ENCODE data around the gene TBCCD1. TPM values are rescaled to one million over a fixed set of nuclear protein-coding genes. Genes with fewer than 3 reads are reported as not detected.

Gene TBCCD1
- polyA plus RNA-seq, 1 donor (not counting 4 experiments of a cell fraction or from before 2014, with no cell fraction given), result 15.8 TPM

GRCh38 chr3:186580785-186581184, 13.6 kb upstream of the TBCCD1 start:
- no peak for FAIRE-seq
- dilution Hi-C loops (cut with MboI; ENCODE audit: extremely low pct_ligation_motif_present, low sequenced_read_pairs), result no loop called here

GRCh38 chr3:186577521-186577920, 10.4 kb upstream of the TBCCD1 start:
- Histone ChIP-seq H3K36me3 (ENCODE audit: control insufficient read depth in 2 of 2, extremely low read depth in 1 of 2, insufficient read depth in 2 of 2, low read length in 2 of 2) (peaks cover 15 to 41% of the 10 kb centered on the region in 2 experiments), H3K4me2 (ENCODE audit: control insufficient read depth, extremely low read depth, insufficient read depth, low read depth, low read length) (no peak overlapping the region), H3K27ac (ENCODE audit: control insufficient read depth, insufficient read depth, low read length) (no peak overlapping the region), H3K9ac (ENCODE audit: control insufficient read depth, extremely low read depth, insufficient read depth, low read length) (no peak overlapping the region), H4K20me1 (ENCODE audit: control insufficient read depth, extremely low read depth, insufficient read depth, low read length) (no peaks in the 10 kb centered on the region), H3K27me3 (ENCODE audit: control insufficient read depth, extremely low read depth, insufficient read depth, low read length) (no peaks in the 10 kb centered on the region), H3K79me2 (ENCODE audit: control insufficient read depth, insufficient read depth, low read length) (peaks cover 22% of the 10 kb centered on the region), H2AFZ (ENCODE audit: control insufficient read depth, low read length) (no peak overlapping the region), H3K9me1 (ENCODE audit: control insufficient read depth, extremely low read depth, insufficient read depth, low read length) (no peaks in the 10 kb centered on the region), H3K4me1 (ENCODE audit: control insufficient read depth, extremely low read depth, insufficient read depth, low read length) (no peaks in the 10 kb centered on the region), H3K4me3 (ENCODE audit: control insufficient read depth in 2 of 3, extremely low read depth in 1 of 3, insufficient read depth in 2 of 3, low read depth in 1 of 3, low read length in 3 of 3) (no peak overlapping the region), H3K9me3 (ENCODE audit: control insufficient read depth, low read depth, low read length) (no peaks in the 10 kb centered on the region)
- no peak for DNase-seq (ENCODE audit: low read depth, low spot score)
- TF ChIP-seq CTCF (optimal IDR thresholded peaks at IDR 0.05 in 1 of 3, IDR thresholded peaks at IDR 0.05 in 1 of 3, conservative IDR thresholded peaks at IDR 0.05 in 1 of 3; ENCODE audit: extremely low read depth in 1 of 3, insufficient read depth in 2 of 3, low read length in 3 of 3) (no peak), EZH2 (IDR thresholded peaks at IDR 0.05; ENCODE audit: low read length) (no peak)
- FAIRE-seq, result no peak
- dilution Hi-C loops (cut with MboI; ENCODE audit: extremely low pct_ligation_motif_present, low sequenced_read_pairs), result no loop called here

More at GRCh38 chr3:186580785-186581184, 13.6 kb upstream of the TBCCD1 start:
- H3K79me2 ChIP-seq (ENCODE audit: control insufficient read depth, insufficient read depth, low read length), result peaks cover 5% of the 10 kb centered on the region
- TF ChIP-seq EZH2 (IDR thresholded peaks at IDR 0.05; ENCODE audit: low read length), result no peak
- no peak for TF ChIP-seq CTCF (optimal IDR thresholded peaks at IDR 0.05 in 1 of 3, IDR thresholded peaks at IDR 0.05 in 1 of 3, conservative IDR thresholded peaks at IDR 0.05 in 1 of 3; ENCODE audit: extremely low read depth in 1 of 3, insufficient read depth in 2 of 3, low read length in 3 of 3)
- no peak overlapping the region for H2AFZ ChIP-seq (ENCODE audit: control insufficient read depth, low read length)
- no peak overlapping the region for H3K4me3 ChIP-seq (ENCODE audit: control insufficient read depth in 2 of 3, extremely low read depth in 1 of 3, insufficient read depth in 2 of 3, low read depth in 1 of 3, low read length in 3 of 3)
- no peaks in the 10 kb centered on the region for H3K27me3 ChIP-seq (ENCODE audit: control insufficient read depth, extremely low read depth, insufficient read depth, low read length)
- no peaks in the 10 kb centered on the region for H4K20me1 ChIP-seq (ENCODE audit: control insufficient read depth, extremely low read depth, insufficient read depth, low read length)
- no peaks in the 10 kb centered on the region for H3K4me1 ChIP-seq (ENCODE audit: control insufficient read depth, extremely low read depth, insufficient read depth, low read length)
- no peak overlapping the region for H3K9ac ChIP-seq (ENCODE audit: control insufficient read depth, extremely low read depth, insufficient read depth, low read length)
- no peaks in the 10 kb centered on the region for H3K9me3 ChIP-seq (ENCODE audit: control insufficient read depth, low read depth, low read length)
- no peak for DNase-seq (ENCODE audit: low read depth, low spot score)
- H3K36me3 ChIP-seq (ENCODE audit: control insufficient read depth in 2 of 2, extremely low read depth in 1 of 2, insufficient read depth in 2 of 2, low read length in 2 of 2), result peaks cover 27 to 49% of the 10 kb centered on the region in 2 experiments
- H3K4me2 ChIP-seq (ENCODE audit: control insufficient read depth, extremely low read depth, insufficient read depth, low read depth, low read length), result no peak overlapping the region
- no peak overlapping the region for H3K27ac ChIP-seq (ENCODE audit: control insufficient read depth, insufficient read depth, low read length)
- no peaks in the 10 kb centered on the region for H3K9me1 ChIP-seq (ENCODE audit: control insufficient read depth, extremely low read depth, insufficient read depth, low read length)
